HEK293 (cell line): ENCODE measurements around the gene CDCA3.
A peak's percentile ranks its signal among the peaks of the same experiment; 100 is the strongest.

Experiments used
- GFI1B ChIP-seq: fragments of 450-650 bp; formaldehyde crosslinking; IDR thresholded peaks from 2 replicates; pipeline ENCODE4 v1.5.1; 2016; ENCODE audit warnings: missing biosample characterization, missing genetic modification characterization
- GLIS2 ChIP-seq: fragments of 450-650 bp; formaldehyde crosslinking; IDR thresholded peaks from 2 replicates; pipeline ENCODE4 v1.5.1; 2016; ENCODE audit warnings: missing biosample characterization, missing genetic modification characterization
- HOXA7 ChIP-seq: sonication (generic); formaldehyde crosslinking; IDR thresholded peaks from 2 replicates; pipeline ENCODE4 v1.8.1; 2022; ENCODE audit warnings: missing genetic modification reagents, borderline replicate concordance
- KLF8 ChIP-seq: fragments of 450-650 bp; formaldehyde crosslinking; IDR thresholded peaks from 2 replicates; pipeline ENCODE4 v1.5.1; 2016; ENCODE audit warnings: missing biosample characterization, missing genetic modification characterization
- MEIS1 ChIP-seq: sonication (generic); formaldehyde crosslinking; IDR thresholded peaks from 2 replicates; pipeline ENCODE4 v1.8.1; 2022; ENCODE audit warnings: missing genetic modification reagents, mild to moderate bottlenecking, borderline replicate concordance
- SP2 ChIP-seq: fragments of 450-650 bp; formaldehyde crosslinking; IDR thresholded peaks from 2 replicates; pipeline ENCODE4 v1.5.1; 2016; ENCODE audit warnings: missing biosample characterization, missing genetic modification characterization
- SP7 ChIP-seq: fragments of 450-650 bp; formaldehyde crosslinking; IDR thresholded peaks from 2 replicates; pipeline ENCODE4 v1.5.1; 2016; ENCODE audit warnings: missing biosample characterization, missing genetic modification characterization
- ZFP3 ChIP-seq: fragments of 450-650 bp; formaldehyde crosslinking; IDR thresholded peaks from 2 replicates; pipeline ENCODE4 v1.5.1; 2016; ENCODE audit warnings: low read depth, missing biosample characterization, missing genetic modification characterization
- ZFP69B ChIP-seq: fragments of 450-650 bp; formaldehyde crosslinking; IDR thresholded peaks from 2 replicates; pipeline ENCODE4 v1.5.1; 2016; ENCODE audit warnings: missing biosample characterization, missing genetic modification characterization
- ZNF16 ChIP-seq: fragments of 450-650 bp; formaldehyde crosslinking; IDR thresholded peaks from 2 replicates; pipeline ENCODE4 v1.5.1; 2016; ENCODE audit warnings: low read depth, missing biosample characterization, missing genetic modification characterization
- ZNF19 ChIP-seq: fragments of 450-650 bp; formaldehyde crosslinking; IDR thresholded peaks from 2 replicates; pipeline ENCODE4; 2016; ENCODE audit warnings: missing biosample characterization, missing genetic modification characterization, low read depth
- ZNF335 ChIP-seq: fragments of 450-650 bp; formaldehyde crosslinking; conservative IDR thresholded peaks from 2 replicates; pipeline ENCODE4 v1.5.1; 2016; ENCODE audit warnings: missing biosample characterization, missing genetic modification characterization
- ZNF391 ChIP-seq: fragments of 450-650 bp; formaldehyde crosslinking; IDR thresholded peaks from 2 replicates; pipeline ENCODE4 v1.5.1; 2016; ENCODE audit warnings: low read depth, missing biosample characterization, missing genetic modification characterization, borderline replicate concordance
- ZNF394 ChIP-seq: fragments of 450-650 bp; formaldehyde crosslinking; IDR thresholded peaks from 2 replicates; pipeline ENCODE4 v1.5.1; 2016; ENCODE audit warnings: missing biosample characterization, missing genetic modification characterization, mild to moderate bottlenecking, moderate library complexity, borderline replicate concordance
- ZNF433 ChIP-seq: fragments of 450-650 bp; formaldehyde crosslinking; IDR thresholded peaks from 2 replicates; pipeline ENCODE4 v1.5.1; 2016; ENCODE audit warnings: missing biosample characterization, missing genetic modification characterization, low read depth
- ZNF514 ChIP-seq: fragments of 450-650 bp; formaldehyde crosslinking; IDR thresholded peaks from 2 replicates; pipeline ENCODE4 v1.5.1; 2016; ENCODE audit warnings: missing biosample characterization, missing genetic modification characterization
- ZNF560 ChIP-seq: fragments of 450-650 bp; formaldehyde crosslinking; IDR thresholded peaks from 2 replicates; pipeline ENCODE4 v1.5.1; 2017; ENCODE audit warnings: missing biosample characterization, missing genetic modification characterization, borderline replicate concordance
- ZNF571 ChIP-seq: fragments of 450-650 bp; formaldehyde crosslinking; IDR thresholded peaks from 2 replicates; pipeline ENCODE4 v1.5.0; 2017; ENCODE audit warnings: missing biosample characterization, missing genetic modification characterization
- ZNF623 ChIP-seq: fragments of 450-650 bp; formaldehyde crosslinking; IDR thresholded peaks from 2 replicates; pipeline ENCODE4 v1.5.1; 2016; ENCODE audit warnings: missing biosample characterization, missing genetic modification characterization
- ZNF654 ChIP-seq: fragments of 450-650 bp; formaldehyde crosslinking; IDR thresholded peaks from 2 replicates; pipeline ENCODE4 v1.5.1; 2016; ENCODE audit warnings: low read depth, missing biosample characterization, missing genetic modification characterization
- ZNF707 ChIP-seq: fragments of 450-650 bp; formaldehyde crosslinking; IDR thresholded peaks from 2 replicates; pipeline ENCODE4 v1.5.1; 2016; ENCODE audit warnings: missing biosample characterization, missing genetic modification characterization
- ZNF76 ChIP-seq: fragments of 450-650 bp; formaldehyde crosslinking; IDR thresholded peaks from 2 replicates; pipeline ENCODE4; 2016; ENCODE audit warnings: low read depth, missing biosample characterization, missing genetic modification characterization, borderline replicate concordance
- ZNF830 ChIP-seq: fragments of 450-650 bp; IDR thresholded peaks from 2 replicates; pipeline ENCODE4 v1.5.0; 2018; ENCODE audit warnings: missing biosample characterization, missing genetic modification characterization, low read depth, mild to moderate bottlenecking, moderate library complexity
- TF ChIP-seq, protein P1 (sequence below): fragments of 450-650 bp; formaldehyde crosslinking; IDR thresholded peaks from 2 replicates; pipeline ENCODE4 v1.5.1; 2016; ENCODE audit warnings: missing biosample characterization, missing genetic modification characterization
- TF ChIP-seq, protein P2 (sequence below): fragments of 450-650 bp; formaldehyde crosslinking; IDR thresholded peaks from 2 replicates; pipeline ENCODE4 v1.5.1; 2016; ENCODE audit warnings: missing biosample characterization, missing genetic modification characterization
- TF ChIP-seq, protein P3 (sequence below): fragments of 450-650 bp; formaldehyde crosslinking; IDR thresholded peaks from 2 replicates; pipeline ENCODE4 v1.5.1; 2016; ENCODE audit warnings: missing biosample characterization, missing genetic modification characterization
- TF ChIP-seq, protein P4 (sequence below): fragments of 450-650 bp; formaldehyde crosslinking; IDR thresholded peaks from 2 replicates; pipeline ENCODE4 v1.5.1; 2016; ENCODE audit warnings: missing biosample characterization, missing genetic modification characterization, low read depth
- TF ChIP-seq, protein P5 (sequence below): fragments of 450-650 bp; formaldehyde crosslinking; IDR thresholded peaks from 2 replicates; pipeline ENCODE4 v1.5.1; 2016; ENCODE audit warnings: missing biosample characterization, missing genetic modification characterization, borderline replicate concordance

Gene CDCA3

DNA sequence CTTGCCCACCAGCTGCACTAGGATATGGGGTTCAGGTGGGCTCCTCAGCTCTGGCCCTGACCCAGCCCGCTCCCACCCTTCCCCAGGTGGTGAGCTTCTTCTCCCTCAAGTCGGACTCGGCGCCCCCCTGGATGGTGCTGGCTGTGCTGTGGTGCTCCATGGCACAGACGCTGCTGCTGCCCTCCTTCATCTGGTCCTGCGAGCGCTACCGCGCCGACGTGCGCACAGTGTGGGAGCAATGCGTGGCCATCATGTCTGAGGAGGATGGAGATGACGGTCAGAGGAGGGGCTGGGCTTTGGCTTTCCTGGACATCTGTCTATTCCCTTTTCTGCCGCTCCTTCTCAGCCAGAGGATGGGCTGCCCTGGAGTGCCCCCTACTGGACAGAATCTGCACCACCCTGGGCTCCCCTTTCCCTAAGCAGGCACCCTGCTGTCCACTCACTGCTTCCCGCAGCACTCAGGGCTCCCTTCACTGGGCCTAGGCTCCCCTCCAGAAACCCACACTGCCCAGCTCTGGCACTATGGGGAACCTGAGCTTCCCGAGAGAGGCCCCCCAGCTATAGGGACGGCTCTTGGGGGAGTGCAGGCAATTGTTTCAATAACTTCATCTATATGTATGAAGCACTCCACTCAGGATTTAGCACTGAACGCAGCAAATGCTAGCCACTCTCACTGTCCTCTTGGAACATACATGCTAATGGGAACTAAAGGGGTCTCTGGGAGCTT lies 25.5 kb downstream of the CDCA3 start (continued):
- TF ChIP-seq MEIS1 (CRISPR knock-in tag) (no peak), GFI1B (tag by site-specific recombination) (no peak), ZNF560 (tag by site-specific recombination) (no peak), HOXA7 (CRISPR knock-in tag) (no peak), ZNF391 (tag by site-specific recombination) (no peak), ZFP3 (tag by site-specific recombination) (no peak), ZNF16 (no peak), KLF8 (tag by site-specific recombination) (no peak), ZNF335 (tag by site-specific recombination) (no peak), ZNF433 (tag by site-specific recombination) (no peak), ZNF830 (tag by site-specific recombination) (no peak), ZNF19 (tag by site-specific recombination) (no peak), ZNF514 (no peak), ZNF76 (tag by site-specific recombination) (no peak), ZNF654 (peak; percentile 97), ZNF394 (tag by site-specific recombination) (peak; percentile 56; the same call in 1 of the 2 replicates), GLIS2 (tag by site-specific recombination) (no peak; the same call in 1 of the 2 replicates), ZNF707 (tag by site-specific recombination) (no peak), ZFP69B (tag by site-specific recombination) (no peak), SP7 (0 out of 2 replicates have a peak, but pooled peaks have one; percentile 31), SP2 (no peak), ZNF571 (no peak), ZNF623 (tag by site-specific recombination) (no peak)
- TF ChIP-seq, protein P1, sequence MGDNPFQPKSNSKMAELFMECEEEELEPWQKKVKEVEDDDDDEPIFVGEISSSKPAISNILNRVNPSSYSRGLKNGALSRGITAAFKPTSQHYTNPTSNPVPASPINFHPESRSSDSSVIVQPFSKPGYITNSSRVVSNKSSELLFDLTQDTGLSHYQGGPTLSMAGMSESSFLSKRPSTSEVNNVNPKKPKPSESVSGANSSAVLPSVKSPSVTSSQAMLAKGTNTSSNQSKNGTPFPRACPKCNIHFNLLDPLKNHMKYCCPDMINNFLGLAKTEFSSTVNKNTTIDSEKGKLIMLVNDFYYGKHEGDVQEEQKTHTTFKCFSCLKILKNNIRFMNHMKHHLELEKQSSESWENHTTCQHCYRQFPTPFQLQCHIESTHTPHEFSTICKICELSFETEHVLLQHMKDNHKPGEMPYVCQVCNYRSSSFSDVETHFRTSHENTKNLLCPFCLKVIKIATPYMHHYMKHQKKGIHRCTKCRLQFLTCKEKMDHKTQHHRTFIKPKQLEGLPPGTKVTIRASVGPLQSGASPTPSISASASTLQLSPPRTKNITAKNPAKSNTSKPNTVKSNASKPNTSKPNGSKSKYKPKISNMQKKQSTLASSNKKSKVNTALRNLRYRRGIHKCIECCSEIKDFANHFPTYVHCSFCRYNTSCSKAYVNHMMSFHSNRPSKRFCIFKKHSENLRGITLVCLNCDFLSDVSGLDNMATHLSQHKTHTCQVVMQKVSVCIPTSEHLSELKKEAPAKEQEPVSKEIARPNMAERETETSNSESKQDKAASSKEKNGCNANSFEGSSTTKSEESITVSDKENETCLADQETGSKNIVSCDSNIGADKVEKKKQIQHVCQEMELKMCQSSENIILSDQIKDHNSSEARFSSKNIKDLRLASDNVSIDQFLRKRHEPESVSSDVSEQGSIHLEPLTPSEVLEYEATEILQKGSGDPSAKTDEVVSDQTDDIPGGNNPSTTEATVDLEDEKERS = no peak
- TF ChIP-seq, protein P2, sequence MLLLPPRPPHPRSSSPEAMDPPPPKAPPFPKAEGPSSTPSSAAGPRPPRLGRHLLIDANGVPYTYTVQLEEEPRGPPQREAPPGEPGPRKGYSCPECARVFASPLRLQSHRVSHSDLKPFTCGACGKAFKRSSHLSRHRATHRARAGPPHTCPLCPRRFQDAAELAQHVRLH (tag by site-specific recombination) = 0 out of 2 replicates have a peak, but pooled peaks have one; percentile 28
- TF ChIP-seq, protein P3, sequence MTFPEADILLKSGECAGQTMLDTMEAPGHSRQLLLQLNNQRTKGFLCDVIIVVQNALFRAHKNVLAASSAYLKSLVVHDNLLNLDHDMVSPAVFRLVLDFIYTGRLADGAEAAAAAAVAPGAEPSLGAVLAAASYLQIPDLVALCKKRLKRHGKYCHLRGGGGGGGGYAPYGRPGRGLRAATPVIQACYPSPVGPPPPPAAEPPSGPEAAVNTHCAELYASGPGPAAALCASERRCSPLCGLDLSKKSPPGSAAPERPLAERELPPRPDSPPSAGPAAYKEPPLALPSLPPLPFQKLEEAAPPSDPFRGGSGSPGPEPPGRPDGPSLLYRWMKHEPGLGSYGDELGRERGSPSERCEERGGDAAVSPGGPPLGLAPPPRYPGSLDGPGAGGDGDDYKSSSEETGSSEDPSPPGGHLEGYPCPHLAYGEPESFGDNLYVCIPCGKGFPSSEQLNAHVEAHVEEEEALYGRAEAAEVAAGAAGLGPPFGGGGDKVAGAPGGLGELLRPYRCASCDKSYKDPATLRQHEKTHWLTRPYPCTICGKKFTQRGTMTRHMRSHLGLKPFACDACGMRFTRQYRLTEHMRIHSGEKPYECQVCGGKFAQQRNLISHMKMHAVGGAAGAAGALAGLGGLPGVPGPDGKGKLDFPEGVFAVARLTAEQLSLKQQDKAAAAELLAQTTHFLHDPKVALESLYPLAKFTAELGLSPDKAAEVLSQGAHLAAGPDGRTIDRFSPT (tag by site-specific recombination) = no peak
- TF ChIP-seq, protein P4, sequence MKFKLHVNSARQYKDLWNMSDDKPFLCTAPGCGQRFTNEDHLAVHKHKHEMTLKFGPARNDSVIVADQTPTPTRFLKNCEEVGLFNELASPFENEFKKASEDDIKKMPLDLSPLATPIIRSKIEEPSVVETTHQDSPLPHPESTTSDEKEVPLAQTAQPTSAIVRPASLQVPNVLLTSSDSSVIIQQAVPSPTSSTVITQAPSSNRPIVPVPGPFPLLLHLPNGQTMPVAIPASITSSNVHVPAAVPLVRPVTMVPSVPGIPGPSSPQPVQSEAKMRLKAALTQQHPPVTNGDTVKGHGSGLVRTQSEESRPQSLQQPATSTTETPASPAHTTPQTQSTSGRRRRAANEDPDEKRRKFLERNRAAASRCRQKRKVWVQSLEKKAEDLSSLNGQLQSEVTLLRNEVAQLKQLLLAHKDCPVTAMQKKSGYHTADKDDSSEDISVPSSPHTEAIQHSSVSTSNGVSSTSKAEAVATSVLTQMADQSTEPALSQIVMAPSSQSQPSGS (tag by site-specific recombination) = no peak
- TF ChIP-seq, protein P5, sequence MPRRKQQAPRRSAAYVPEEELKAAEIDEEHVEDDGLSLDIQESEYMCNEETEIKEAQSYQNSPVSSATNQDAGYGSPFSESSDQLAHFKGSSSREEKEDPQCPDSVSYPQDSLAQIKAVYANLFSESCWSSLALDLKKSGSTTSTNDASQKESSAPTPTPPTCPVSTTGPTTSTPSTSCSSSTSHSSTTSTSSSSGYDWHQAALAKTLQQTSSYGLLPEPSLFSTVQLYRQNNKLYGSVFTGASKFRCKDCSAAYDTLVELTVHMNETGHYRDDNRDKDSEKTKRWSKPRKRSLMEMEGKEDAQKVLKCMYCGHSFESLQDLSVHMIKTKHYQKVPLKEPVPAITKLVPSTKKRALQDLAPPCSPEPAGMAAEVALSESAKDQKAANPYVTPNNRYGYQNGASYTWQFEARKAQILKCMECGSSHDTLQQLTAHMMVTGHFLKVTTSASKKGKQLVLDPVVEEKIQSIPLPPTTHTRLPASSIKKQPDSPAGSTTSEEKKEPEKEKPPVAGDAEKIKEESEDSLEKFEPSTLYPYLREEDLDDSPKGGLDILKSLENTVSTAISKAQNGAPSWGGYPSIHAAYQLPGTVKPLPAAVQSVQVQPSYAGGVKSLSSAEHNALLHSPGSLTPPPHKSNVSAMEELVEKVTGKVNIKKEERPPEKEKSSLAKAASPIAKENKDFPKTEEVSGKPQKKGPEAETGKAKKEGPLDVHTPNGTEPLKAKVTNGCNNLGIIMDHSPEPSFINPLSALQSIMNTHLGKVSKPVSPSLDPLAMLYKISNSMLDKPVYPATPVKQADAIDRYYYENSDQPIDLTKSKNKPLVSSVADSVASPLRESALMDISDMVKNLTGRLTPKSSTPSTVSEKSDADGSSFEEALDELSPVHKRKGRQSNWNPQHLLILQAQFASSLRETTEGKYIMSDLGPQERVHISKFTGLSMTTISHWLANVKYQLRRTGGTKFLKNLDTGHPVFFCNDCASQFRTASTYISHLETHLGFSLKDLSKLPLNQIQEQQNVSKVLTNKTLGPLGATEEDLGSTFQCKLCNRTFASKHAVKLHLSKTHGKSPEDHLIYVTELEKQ (tag by site-specific recombination) = no peak
